ENCODE measurements around the gene CKAP5.

Gene CKAP5

DNA sequence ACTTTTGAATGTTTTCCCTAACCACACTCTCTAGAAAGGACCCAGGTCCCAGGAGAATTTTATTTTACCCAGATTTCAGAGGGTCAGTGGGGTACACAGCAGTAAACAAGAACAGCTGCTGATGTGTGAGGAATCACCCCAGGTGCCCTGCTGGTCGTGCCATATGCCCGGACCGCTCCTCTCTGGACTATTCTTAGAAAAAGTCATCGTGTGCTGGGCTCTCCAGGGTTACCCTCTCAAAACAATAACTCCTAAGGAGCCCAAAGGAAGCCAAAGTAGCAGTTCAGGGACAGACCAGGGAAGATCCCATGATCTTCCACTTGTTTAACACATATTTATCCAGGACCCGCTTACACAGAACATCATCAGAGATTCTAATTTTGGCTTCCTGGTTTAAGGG lies 42.6 kb upstream of the CKAP5 start:
- TF ChIP-seq ZFP30 (CRISPR knock-in tag; IDR thresholded peaks at IDR 0.05) = no peak
- no peak for TF ChIP-seq OSR1 (CRISPR knock-in tag; IDR thresholded peaks at IDR 0.05)
- TF ChIP-seq, protein P1, sequence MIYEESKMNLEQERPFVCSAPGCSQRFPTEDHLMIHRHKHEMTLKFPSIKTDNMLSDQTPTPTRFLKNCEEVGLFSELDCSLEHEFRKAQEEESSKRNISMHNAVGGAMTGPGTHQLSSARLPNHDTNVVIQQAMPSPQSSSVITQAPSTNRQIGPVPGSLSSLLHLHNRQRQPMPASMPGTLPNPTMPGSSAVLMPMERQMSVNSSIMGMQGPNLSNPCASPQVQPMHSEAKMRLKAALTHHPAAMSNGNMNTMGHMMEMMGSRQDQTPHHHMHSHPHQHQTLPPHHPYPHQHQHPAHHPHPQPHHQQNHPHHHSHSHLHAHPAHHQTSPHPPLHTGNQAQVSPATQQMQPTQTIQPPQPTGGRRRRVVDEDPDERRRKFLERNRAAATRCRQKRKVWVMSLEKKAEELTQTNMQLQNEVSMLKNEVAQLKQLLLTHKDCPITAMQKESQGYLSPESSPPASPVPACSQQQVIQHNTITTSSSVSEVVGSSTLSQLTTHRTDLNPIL (CRISPR knock-in tag; IDR thresholded peaks at IDR 0.05; ENCODE audit: low read depth) = no peak
- TF ChIP-seq, protein P2, sequence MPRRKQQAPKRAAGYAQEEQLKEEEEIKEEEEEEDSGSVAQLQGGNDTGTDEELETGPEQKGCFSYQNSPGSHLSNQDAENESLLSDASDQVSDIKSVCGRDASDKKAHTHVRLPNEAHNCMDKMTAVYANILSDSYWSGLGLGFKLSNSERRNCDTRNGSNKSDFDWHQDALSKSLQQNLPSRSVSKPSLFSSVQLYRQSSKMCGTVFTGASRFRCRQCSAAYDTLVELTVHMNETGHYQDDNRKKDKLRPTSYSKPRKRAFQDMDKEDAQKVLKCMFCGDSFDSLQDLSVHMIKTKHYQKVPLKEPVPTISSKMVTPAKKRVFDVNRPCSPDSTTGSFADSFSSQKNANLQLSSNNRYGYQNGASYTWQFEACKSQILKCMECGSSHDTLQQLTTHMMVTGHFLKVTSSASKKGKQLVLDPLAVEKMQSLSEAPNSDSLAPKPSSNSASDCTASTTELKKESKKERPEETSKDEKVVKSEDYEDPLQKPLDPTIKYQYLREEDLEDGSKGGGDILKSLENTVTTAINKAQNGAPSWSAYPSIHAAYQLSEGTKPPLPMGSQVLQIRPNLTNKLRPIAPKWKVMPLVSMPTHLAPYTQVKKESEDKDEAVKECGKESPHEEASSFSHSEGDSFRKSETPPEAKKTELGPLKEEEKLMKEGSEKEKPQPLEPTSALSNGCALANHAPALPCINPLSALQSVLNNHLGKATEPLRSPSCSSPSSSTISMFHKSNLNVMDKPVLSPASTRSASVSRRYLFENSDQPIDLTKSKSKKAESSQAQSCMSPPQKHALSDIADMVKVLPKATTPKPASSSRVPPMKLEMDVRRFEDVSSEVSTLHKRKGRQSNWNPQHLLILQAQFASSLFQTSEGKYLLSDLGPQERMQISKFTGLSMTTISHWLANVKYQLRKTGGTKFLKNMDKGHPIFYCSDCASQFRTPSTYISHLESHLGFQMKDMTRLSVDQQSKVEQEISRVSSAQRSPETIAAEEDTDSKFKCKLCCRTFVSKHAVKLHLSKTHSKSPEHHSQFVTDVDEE (CRISPR knock-in tag; IDR thresholded peaks at IDR 0.05) = no peak
- no peak for TF ChIP-seq ARNTL (CRISPR knock-in tag; IDR thresholded peaks at IDR 0.05; ENCODE audit: borderline replicate concordance, low read depth)
- TF ChIP-seq SNAI2 (CRISPR knock-in tag; IDR thresholded peaks at IDR 0.05) = no peak
- TF ChIP-seq ZC3H10 (CRISPR knock-in tag; IDR thresholded peaks at IDR 0.05) = no peak
- no peak for TF ChIP-seq BACH2 (CRISPR knock-in tag; IDR thresholded peaks at IDR 0.05; ENCODE audit: borderline replicate concordance)
- no peak for TF ChIP-seq ESRRG (CRISPR knock-in tag; IDR thresholded peaks at IDR 0.05)
- TF ChIP-seq TOX (CRISPR knock-in tag; IDR thresholded peaks at IDR 0.05; ENCODE audit: borderline replicate concordance) = no peak
- TF ChIP-seq ZFP3 (CRISPR knock-in tag; IDR thresholded peaks at IDR 0.05) = no peak
- TF ChIP-seq ZNF70 (CRISPR knock-in tag; IDR thresholded peaks at IDR 0.05) = no peak
- no peak for TF ChIP-seq ZNF8 (CRISPR knock-in tag; IDR thresholded peaks at IDR 0.05)
- no peak for TF ChIP-seq CSDC2 (CRISPR knock-in tag; IDR thresholded peaks at IDR 0.05)
- TF ChIP-seq ZNF565 (CRISPR knock-in tag; conservative IDR thresholded peaks at IDR 0.05; ENCODE audit: low read depth) = no peak
- ATAC-seq = no peak

DNA sequence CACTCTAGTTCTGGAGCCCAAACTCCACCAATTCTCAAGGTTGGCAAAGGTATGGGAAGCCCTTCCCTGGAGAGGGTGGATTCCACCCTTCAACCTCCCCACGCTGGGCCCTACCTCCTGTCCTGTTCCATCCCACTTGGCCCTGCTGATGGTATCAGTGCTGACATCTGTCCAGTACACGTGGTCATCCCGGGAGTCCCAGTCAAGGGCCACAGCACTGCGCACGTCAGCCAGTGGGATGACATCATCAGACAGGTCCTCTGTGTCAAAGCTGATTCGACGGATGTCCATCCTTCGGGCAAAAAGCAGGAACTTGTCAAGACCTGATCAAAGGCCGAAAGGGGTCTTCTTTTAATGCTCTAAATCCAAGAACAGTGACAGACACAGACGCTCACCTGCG lies 40.1 kb upstream of the CKAP5 start:
- no peak for ATAC-seq
- TF ChIP-seq PPARA (CRISPR knock-in tag; IDR thresholded peaks at IDR 0.05; ENCODE audit: borderline replicate concordance) (no peak), TOX (CRISPR knock-in tag; IDR thresholded peaks at IDR 0.05; ENCODE audit: borderline replicate concordance) (no peak), ZNF8 (CRISPR knock-in tag; IDR thresholded peaks at IDR 0.05) (no peak), ESRRG (CRISPR knock-in tag; IDR thresholded peaks at IDR 0.05) (no peak), RARB (CRISPR knock-in tag; IDR thresholded peaks at IDR 0.05) (no peak), ZC3H10 (CRISPR knock-in tag; IDR thresholded peaks at IDR 0.05) (no peak), GLIS3 (CRISPR knock-in tag; IDR thresholded peaks at IDR 0.05) (no peak), CSDC2 (CRISPR knock-in tag; IDR thresholded peaks at IDR 0.05) (no peak), ZNF565 (CRISPR knock-in tag; conservative IDR thresholded peaks at IDR 0.05; ENCODE audit: low read depth) (no peak), ZNF70 (CRISPR knock-in tag; IDR thresholded peaks at IDR 0.05) (no peak), OSR1 (CRISPR knock-in tag; IDR thresholded peaks at IDR 0.05) (no peak), ARNTL (CRISPR knock-in tag; IDR thresholded peaks at IDR 0.05; ENCODE audit: borderline replicate concordance, low read depth) (no peak), ISL1 (CRISPR knock-in tag; IDR thresholded peaks at IDR 0.05) (no peak), ZFP3 (CRISPR knock-in tag; IDR thresholded peaks at IDR 0.05) (no peak)
- TF ChIP-seq, protein P3, sequence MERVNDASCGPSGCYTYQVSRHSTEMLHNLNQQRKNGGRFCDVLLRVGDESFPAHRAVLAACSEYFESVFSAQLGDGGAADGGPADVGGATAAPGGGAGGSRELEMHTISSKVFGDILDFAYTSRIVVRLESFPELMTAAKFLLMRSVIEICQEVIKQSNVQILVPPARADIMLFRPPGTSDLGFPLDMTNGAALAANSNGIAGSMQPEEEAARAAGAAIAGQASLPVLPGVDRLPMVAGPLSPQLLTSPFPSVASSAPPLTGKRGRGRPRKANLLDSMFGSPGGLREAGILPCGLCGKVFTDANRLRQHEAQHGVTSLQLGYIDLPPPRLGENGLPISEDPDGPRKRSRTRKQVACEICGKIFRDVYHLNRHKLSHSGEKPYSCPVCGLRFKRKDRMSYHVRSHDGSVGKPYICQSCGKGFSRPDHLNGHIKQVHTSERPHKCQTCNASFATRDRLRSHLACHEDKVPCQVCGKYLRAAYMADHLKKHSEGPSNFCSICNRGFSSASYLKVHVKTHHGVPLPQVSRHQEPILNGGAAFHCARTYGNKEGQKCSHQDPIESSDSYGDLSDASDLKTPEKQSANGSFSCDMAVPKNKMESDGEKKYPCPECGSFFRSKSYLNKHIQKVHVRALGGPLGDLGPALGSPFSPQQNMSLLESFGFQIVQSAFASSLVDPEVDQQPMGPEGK (CRISPR knock-in tag; IDR thresholded peaks at IDR 0.05; ENCODE audit: borderline replicate concordance) = no peak
- TF ChIP-seq, protein P4, sequence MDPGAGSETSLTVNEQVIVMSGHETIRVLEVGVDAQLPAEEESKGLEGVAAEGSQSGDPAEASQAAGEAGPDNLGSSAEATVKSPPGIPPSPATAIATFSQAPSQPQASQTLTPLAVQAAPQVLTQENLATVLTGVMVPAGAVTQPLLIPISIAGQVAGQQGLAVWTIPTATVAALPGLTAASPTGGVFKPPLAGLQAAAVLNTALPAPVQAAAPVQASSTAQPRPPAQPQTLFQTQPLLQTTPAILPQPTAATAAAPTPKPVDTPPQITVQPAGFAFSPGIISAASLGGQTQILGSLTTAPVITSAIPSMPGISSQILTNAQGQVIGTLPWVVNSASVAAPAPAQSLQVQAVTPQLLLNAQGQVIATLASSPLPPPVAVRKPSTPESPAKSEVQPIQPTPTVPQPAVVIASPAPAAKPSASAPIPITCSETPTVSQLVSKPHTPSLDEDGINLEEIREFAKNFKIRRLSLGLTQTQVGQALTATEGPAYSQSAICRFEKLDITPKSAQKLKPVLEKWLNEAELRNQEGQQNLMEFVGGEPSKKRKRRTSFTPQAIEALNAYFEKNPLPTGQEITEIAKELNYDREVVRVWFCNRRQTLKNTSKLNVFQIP (CRISPR knock-in tag; IDR thresholded peaks at IDR 0.05; ENCODE audit: borderline replicate concordance, low read depth) = no peak
- TF ChIP-seq, protein P5, sequence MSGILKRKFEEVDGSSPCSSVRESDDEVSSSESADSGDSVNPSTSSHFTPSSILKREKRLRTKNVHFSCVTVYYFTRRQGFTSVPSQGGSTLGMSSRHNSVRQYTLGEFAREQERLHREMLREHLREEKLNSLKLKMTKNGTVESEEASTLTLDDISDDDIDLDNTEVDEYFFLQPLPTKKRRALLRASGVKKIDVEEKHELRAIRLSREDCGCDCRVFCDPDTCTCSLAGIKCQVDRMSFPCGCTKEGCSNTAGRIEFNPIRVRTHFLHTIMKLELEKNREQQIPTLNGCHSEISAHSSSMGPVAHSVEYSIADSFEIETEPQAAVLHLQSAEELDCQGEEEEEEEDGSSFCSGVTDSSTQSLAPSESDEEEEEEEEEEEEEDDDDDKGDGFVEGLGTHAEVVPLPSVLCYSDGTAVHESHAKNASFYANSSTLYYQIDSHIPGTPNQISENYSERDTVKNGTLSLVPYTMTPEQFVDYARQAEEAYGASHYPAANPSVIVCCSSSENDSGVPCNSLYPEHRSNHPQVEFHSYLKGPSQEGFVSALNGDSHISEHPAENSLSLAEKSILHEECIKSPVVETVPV (CRISPR knock-in tag; IDR thresholded peaks at IDR 0.05) = no peak
- TF ChIP-seq, protein P2 (CRISPR knock-in tag; IDR thresholded peaks at IDR 0.05) = no peak
- TF ChIP-seq, protein P1 (CRISPR knock-in tag; IDR thresholded peaks at IDR 0.05; ENCODE audit: low read depth) = no peak
